HG02588 (cell line): ENCODE measurements around the gene UMODL1.

Experiments used
- ATAC-seq: cut with Tn5 transposase; IDR thresholded peaks from one replicate; pipeline ENCODE4 v1.9.1; 2021; ENCODE audit warnings: mild to moderate bottlenecking, moderate library complexity; ENCODE audit not compliant: unreplicated experiment

Gene UMODL1

GRCh38 chr21:42079939-42080787 is 9.0 kb downstream of the UMODL1 start:
- no peak for ATAC-seq

GRCh38 chr21:42080788-42081083 is 9.6 kb downstream of the UMODL1 start:
- no peak for ATAC-seq

- no peak for ATAC-seq
Observed at GRCh38 chr21:42081138-42081537, 10.0 kb downstream of the UMODL1 start.

- ATAC-seq, result no peak
Observed at GRCh38 chr21:42081931-42082381, 10.8 kb downstream of the UMODL1 start.

GRCh38 chr21:42082501-42083360 is 11.6 kb downstream of the UMODL1 start:
- ATAC-seq, result no peak

GRCh38 chr21:42083361-42083690 is 12.2 kb downstream of the UMODL1 start:
- no peak for ATAC-seq

GRCh38 chr21:42084079-42084478 is 13.0 kb downstream of the UMODL1 start:
- no peak for ATAC-seq

- no peak for ATAC-seq
Observed at GRCh38 chr21:42085246-42086077, 14.3 kb downstream of the UMODL1 start.

- no peak for ATAC-seq
Observed at GRCh38 chr21:42086969-42087368, 15.9 kb downstream of the UMODL1 start.

GRCh38 chr21:42088148-42088547 is 17.0 kb downstream of the UMODL1 start:
- ATAC-seq, result no peak

GRCh38 chr21:42088658-42089057 is 17.5 kb downstream of the UMODL1 start:
- no peak for ATAC-seq

GRCh38 chr21:42089093-42089631 is 18.0 kb downstream of the UMODL1 start:
- ATAC-seq, result no peak

- ATAC-seq, result no peak
Observed at GRCh38 chr21:42089665-42090310, 18.7 kb downstream of the UMODL1 start.

- no peak for ATAC-seq
Observed at GRCh38 chr21:42091899-42092508, 20.9 kb downstream of the UMODL1 start.

GRCh38 chr21:42092771-42093170 is 21.7 kb downstream of the UMODL1 start:
- ATAC-seq, result no peak

- no peak for ATAC-seq
Observed at GRCh38 chr21:42093186-42093585, 22.1 kb downstream of the UMODL1 start.

- no peak for ATAC-seq
Observed at GRCh38 chr21:42093991-42094421, 22.9 kb downstream of the UMODL1 start.

- ATAC-seq, result no peak
Observed at GRCh38 chr21:42094811-42095210, 23.7 kb downstream of the UMODL1 start.

GRCh38 chr21:42095581-42095980 is 24.5 kb downstream of the UMODL1 start:
- no peak for ATAC-seq

GRCh38 chr21:42096566-42096965 is 25.4 kb downstream of the UMODL1 start:
- ATAC-seq, result no peak
